Stimulated activated effector memory CD8-positive, alpha-beta T cell treated with anti-CD3 and anti-CD28 coated beads, Interleukin-12 subunit alpha, Interleukin-12 subunit beta, amount 100 ng/mL, for 72 hours (primary cell): Measurements from ENCODE around the gene TBRG4.

Experiments used
- ATAC-seq: fragments of 150-1000 bp; cut with Tn5 transposase; 2 replicates; pipeline ENCODE4 v1.10.0; 2021
- DNase-seq, 2 donors: peaks; one replicate each; pipeline ENCODE4 v3.0.0; 2021 to 2022; ENCODE audit warnings: low spot score in 2 of 2
- H3K27ac Mint-ChIP-seq: one replicate; pipeline ENCODE4 v1.8.0; 2022; ENCODE audit warnings: mild to moderate bottlenecking, mixed read lengths
- H3K36me3 Mint-ChIP-seq: one replicate; pipeline ENCODE4 v1.8.0; 2022; ENCODE audit warnings: mild to moderate bottlenecking, mixed read lengths
- H3K4me1 Mint-ChIP-seq: one replicate; pipeline ENCODE4 v1.8.0; 2022; ENCODE audit warnings: mixed read lengths
- H3K4me3 Mint-ChIP-seq: one replicate; pipeline ENCODE4 v1.8.0; 2022; ENCODE audit warnings: mild to moderate bottlenecking, mixed read lengths
- H3K9me3 Mint-ChIP-seq: one replicate; pipeline ENCODE4 v1.8.0; 2022; ENCODE audit warnings: mixed read lengths

TBRG4 gene

DNA sequence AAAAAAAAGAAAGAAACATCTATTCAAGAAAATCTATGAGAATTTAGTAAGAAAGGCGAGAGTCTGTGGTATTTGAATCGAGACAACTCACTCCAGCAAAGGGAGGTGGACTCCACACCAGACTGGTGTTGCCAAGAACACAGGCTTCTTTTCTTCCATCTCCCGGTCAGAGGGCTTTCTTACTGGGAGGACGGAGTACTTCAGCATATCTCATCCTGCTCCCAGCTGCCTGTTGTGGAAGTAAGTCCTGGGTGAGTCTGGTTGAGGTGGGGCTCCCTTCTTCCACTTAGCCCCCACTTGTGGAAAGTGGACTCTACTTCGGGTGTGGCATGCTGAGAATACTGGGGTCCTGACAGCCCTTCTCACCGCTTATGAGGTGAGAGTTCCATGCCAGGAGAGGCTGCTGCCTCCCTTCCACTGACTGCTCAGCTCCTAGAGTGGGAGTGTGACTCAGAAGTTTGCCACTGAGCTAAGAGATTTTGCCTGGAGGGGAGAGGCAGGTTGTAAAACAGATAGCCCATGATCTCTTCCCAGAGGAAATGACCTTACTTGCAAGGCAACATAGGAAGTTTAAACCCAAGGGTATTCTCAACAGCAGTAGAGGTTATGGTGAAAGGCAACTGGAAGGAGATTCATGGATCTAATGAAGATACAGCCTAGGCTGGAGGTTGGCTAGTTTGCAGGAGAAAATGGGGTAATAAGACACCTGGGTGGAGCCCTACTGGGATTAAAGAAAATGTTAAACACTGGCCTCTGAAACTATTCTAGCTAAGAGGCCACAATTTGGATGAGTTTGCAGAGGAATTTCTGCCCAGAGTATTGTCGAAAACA is 19.2 kb downstream of the TBRG4 start:
- Mint-ChIP-seq H3K36me3 (peaks cover 6% of the 10 kb centered on the region), H3K27ac (no peak overlapping the region), H3K4me3 (no peak overlapping the region), H3K4me1 (peaks cover 9% of the 10 kb centered on the region), H3K9me3 (no peaks in the 10 kb centered on the region)
- no peak for ATAC-seq
- no peak for DNase-seq

DNA sequence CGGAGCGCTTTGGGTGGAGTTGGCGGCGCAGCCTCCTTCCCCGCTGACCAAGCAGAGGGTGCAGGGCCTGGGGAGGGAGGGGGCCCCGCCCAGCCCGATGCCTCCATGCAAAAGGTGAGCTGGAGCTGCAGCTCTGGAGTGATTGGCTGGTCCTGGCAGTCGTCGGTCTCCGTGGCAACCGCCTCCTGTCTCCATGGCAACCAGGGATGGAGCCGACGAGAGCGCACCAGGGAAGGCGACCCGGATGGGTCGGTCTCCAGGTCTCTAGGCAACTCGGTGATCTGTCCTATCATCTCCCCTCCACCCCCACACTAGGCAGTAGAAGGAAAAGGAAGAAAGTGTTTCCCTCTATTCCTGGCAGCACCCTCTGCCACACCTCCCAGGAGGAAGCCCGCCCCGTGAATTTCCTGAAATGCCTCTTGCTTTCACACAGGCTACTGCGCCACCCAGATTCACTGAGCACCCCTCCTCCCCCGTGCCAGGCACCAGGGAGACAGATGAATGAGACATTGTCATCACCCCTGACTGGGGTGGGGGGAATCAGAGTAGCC is 22.1 kb downstream of the TBRG4 start:
- DNase-seq (peak; percentile 54 to 81), ATAC-seq (peak; percentile 74)
- peak overlapping the region; percentile 54 for H3K27ac Mint-ChIP-seq
- H3K36me3 Mint-ChIP-seq, result peaks cover 6% of the 10 kb centered on the region
- H3K4me1 Mint-ChIP-seq, result peaks cover 9% of the 10 kb centered on the region
- H3K9me3 Mint-ChIP-seq, result no peaks in the 10 kb centered on the region
- H3K4me3 Mint-ChIP-seq, result peak overlapping the region; percentile 77

DNA sequence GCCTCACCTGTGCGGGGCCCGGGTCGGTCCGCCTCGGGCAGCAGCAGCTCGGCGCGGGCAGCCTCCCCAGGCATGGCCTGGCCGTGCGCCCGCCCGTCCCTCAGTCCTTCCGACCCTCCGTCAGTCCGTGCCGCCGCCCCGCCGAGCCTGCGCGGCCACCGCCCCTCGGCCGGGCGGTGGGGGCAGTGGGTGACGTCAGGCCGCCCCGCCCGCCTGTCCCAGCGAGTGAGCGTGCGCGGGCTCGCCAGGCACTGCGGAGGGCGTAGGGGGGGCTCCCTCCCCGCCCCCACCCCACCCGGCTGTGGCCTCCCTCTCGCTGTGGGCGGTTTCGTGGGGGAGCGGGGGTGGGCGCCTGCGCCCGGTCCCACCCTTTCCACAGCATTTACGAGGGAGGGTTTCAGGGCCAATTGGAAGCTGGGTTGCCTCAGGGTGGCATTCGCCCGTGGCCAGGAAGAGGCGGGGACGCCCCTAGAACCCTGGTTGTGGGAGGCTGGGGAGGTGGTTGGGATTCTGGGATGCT is 22.6 kb downstream of the TBRG4 start, which contains the start of gene NACAD:
TSS of gene NACAD (minus strand) at position 149 of the 520 bp plus-strand sequence. CDS start at position 74, 75 bp downstream.
- peak in 1 of 2 donors; percentile 64 for DNase-seq
- Mint-ChIP-seq H3K9me3 (no peaks in the 10 kb centered on the region), H3K27ac (peak within 1 kb of the TSS; percentile 54), H3K4me3 (peak within 1 kb of the TSS; percentile 77), H3K4me1 (peaks cover 9% of the 10 kb centered on the region), H3K36me3 (peaks cover 6% of the 10 kb centered on the region)
- ATAC-seq, result peak; percentile 70

DNA sequence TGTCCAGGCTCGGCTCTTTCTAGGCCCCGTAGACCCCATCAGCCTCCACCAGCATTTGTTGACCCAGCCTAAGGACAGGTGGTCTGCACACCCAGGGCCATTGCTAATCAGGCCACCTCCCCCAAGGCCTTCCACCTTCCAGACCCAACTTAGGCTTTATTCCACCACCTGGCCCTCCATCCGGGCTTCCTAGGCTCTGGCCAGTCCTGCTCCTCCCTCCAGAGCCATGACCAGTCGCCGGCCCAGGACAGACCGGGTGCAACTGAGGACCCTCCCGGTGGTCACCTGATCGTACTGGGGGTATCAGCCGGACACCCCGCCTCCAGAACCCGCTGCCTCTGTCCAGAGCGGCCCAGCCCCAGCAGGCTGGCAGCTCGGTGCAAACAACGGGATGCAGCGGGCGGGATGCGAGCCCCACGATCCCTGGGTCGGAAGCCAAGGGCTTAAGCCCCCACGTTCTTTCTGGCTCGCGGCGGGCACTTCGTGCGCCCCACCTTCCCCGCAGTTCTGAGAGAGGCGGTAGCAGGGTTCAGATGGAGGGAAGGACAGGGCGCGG is 23.3 kb downstream of the TBRG4 start:
- H3K9me3 Mint-ChIP-seq, result no peaks in the 10 kb centered on the region
- no peak for ATAC-seq
- H3K36me3 Mint-ChIP-seq, result peaks cover 6% of the 10 kb centered on the region
- H3K4me1 Mint-ChIP-seq, result peaks cover 9% of the 10 kb centered on the region
- peak overlapping the region; percentile 77 for H3K4me3 Mint-ChIP-seq
- no peak for DNase-seq
- H3K27ac Mint-ChIP-seq, result no peak overlapping the region

DNA sequence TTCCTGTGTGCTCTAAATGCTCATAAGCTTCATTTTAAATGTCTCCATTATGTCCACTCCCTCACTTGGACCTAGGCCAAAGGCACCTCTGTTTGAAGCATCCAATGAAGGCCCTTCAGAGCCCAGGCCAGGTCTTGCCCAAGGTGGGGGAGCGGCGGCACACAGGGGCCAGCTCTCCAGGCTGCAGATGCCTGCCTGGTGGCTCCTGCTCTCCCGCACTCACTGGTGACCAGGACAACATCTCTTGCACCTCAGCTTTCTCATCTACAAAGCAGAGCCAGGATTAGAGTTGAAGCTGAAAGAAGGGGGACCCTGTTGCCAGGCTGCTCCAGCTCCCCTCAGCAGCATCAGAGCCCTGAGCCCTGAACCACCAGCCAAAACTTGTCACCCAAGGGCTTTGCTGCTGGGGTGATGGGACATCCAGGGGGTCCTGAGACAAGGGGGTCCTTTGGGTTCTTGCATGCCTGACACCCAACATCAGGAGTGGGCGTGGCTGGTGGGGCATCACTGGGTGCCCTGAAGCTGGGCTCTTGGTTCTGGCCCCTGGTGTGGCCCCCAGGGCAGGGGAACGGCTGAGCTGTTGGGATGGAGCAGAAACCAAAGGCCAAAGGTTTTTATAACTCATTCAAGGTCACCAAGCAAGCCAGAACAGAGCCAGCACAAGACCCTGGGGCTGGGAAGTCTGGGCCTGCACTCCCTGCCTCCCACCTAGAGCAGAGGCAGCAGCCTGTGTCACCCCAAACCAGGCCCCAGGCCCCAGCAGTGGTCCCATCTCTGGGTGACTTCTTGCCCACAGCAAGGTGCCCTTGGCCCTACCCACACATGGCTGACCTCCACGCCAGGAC is 24.0 kb downstream of the TBRG4 start:
- DNase-seq (no peak), ATAC-seq (no peak)
- peak overlapping the region; percentile 77 for H3K4me3 Mint-ChIP-seq
- H3K27ac Mint-ChIP-seq, result no peak overlapping the region
- H3K36me3 Mint-ChIP-seq, result peaks cover 6% of the 10 kb centered on the region
- no peaks in the 10 kb centered on the region for H3K9me3 Mint-ChIP-seq
- H3K4me1 Mint-ChIP-seq, result peaks cover 9% of the 10 kb centered on the region

DNA sequence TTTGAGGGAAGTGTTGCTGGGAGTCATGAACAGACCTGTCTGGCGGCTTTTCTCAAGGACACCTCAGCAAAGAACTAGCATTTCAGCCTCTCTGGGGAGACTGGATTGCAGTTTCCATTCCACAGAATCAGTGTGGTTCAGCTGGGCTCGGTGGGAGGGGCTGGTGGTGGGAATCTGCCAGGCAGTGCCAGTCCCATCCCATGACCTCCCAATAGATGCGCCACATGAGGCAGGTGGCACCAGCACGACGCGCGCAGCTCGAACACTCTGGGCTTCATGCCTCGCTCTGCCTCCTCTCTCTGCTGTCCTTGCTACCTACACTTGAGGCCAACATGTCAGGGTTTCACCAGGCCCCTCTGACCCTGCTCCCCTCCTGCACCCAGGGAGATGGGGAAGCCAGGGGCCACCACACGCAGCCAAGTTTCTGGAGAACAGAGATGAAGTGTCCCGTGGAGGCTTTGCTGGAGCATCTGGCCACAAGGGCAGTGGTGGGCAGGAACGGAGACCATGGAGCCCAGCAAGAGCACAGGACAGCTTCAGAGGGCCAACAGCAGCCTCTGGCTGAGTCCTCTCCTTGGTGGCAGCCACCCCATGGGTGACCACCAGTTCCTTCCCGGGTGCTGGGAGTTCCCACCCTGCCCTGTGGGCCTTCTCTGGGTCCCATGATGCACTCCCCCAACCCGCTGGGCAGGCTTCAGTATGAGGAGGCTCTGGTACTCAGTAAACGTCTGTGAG is 25.0 kb downstream of the TBRG4 start:
- no peaks in the 10 kb centered on the region for H3K9me3 Mint-ChIP-seq
- no peak for DNase-seq
- peaks cover 9% of the 10 kb centered on the region for H3K4me1 Mint-ChIP-seq
- ATAC-seq, result no peak
- H3K4me3 Mint-ChIP-seq, result no peak overlapping the region
- H3K36me3 Mint-ChIP-seq, result peaks cover 6% of the 10 kb centered on the region
- H3K27ac Mint-ChIP-seq, result no peak overlapping the region

DNA sequence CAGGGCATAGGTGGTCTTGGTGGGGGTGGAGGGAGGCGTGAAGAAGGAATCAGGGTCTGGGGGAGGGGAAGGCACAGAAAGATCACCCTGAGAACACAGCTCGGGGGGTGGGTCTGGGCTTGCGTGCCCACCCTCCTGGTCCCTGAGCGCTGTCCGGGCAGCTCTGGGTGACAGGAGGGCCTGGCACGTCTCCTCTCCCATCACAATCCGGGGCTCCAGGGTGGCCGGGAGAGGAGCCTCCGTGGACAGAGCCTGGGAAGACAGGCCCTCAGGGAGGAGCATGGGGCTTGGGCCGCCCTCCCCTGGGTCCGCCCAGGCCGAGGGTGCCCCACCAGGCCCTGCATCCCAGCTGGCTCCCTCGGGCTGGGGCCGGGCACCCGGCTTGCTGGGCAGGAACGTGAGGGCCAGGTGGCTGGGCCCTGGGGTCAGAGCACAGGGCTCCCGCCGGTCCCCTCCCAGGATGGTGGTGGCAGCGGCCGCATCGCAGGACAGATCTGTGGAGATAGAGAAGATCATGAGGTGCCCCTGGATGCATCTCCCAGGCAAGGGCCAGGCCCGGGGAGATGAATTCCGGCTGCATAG is 25.8 kb downstream of the TBRG4 start:
- Mint-ChIP-seq H3K4me1 (peaks cover 9% of the 10 kb centered on the region), H3K4me3 (no peak overlapping the region), H3K9me3 (no peaks in the 10 kb centered on the region), H3K36me3 (peaks cover 9% of the 10 kb centered on the region), H3K27ac (no peak overlapping the region)
- no peak for ATAC-seq
- no peak for DNase-seq

DNA sequence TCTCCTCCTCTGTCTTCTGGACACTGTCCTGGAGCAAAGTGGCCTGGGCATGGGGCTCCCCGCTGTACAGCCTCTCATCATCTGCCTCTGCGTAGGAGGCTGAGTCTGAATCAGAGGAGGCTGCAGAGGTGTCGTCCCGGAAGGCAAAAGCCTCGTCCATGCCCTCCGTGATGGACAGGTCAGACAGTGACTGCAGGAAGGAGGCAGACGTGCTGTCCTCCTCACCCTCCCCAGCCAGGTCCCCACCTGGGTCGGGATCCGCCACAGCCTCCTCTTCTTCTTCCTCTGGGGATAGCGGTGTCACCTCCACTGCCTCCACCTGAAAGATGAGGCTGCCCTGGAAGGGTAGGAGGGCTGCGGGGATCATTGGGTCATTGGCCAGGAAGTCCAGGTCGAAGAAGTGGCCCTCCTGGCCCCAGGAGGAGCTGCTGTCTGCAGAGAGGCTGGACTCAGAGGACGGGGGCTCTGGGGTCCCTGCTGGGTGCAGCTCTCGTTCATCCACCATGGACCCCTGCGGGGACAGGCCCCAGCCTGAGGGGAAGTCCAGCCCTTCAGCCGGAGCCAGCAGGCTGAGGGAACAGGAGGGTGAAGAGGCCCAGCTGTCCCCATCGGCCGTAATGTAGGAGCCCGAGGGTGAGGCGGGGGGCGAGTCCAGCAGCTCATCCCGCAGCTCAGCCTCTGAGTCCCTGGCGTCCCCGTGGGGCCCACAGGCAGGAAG is 26.4 kb downstream of the TBRG4 start:
- Mint-ChIP-seq H3K9me3 (no peaks in the 10 kb centered on the region), H3K4me1 (peaks cover 11% of the 10 kb centered on the region), H3K27ac (no peak overlapping the region), H3K4me3 (no peak overlapping the region), H3K36me3 (peaks cover 15% of the 10 kb centered on the region)
- ATAC-seq (no peak), DNase-seq (no peak)

DNA sequence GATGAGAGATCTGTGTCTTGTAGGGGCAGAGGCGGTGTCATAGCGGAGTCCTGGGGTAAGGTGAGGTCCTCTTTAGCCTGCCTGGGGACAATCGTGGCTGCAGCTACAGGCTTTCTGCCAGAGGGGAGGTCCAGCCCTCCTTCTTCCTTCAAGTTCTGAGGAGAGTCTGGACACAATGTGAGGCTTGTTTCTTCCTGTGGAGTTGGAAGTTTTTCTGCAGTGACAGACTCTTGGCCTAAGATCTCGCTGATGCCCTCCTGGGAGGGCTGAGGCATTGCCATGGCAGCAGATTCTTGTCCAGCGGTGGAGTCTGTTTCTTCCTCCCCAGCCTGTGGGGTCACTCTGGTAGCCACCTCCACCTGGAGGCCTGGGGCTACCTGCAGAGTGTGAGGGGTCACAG is 27.2 kb downstream of the TBRG4 start:
- peaks cover 14% of the 10 kb centered on the region for H3K36me3 Mint-ChIP-seq
- no peak for ATAC-seq
- H3K9me3 Mint-ChIP-seq, result no peaks in the 10 kb centered on the region
- peaks cover 13% of the 10 kb centered on the region for H3K4me1 Mint-ChIP-seq
- no peak overlapping the region for H3K27ac Mint-ChIP-seq
- no peak overlapping the region for H3K4me3 Mint-ChIP-seq
- DNase-seq, result no peak

DNA sequence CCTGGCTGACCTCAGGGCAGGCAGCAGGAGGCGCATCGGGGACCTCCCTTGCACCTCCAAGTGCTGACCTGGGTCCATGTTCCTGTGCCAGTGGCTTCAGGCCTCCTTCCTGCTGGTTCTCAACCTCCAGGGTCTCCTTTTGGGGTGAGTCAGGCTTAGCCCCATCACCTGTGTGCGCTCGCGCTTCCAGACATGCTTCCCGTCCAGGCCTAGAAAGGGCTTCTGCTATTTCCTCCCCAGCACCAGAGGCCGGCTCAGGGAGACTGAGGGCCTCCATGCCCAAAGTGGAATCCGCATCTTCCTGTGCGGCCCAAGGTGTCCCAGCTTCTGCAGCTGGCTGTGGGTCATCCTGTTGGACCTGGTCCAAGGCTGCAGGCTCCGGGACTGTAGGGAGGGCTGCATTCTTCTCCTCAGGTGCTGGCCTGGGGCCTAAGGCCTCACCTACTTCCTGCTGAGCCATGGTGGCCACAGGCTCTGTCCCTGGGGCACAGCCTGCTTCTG is 28.6 kb downstream of the TBRG4 start:
- Mint-ChIP-seq H3K4me3 (no peak overlapping the region), H3K36me3 (peaks cover 16% of the 10 kb centered on the region), H3K27ac (peak overlapping the region; percentile 34), H3K4me1 (peaks cover 21% of the 10 kb centered on the region), H3K9me3 (no peaks in the 10 kb centered on the region)
- DNase-seq (no peak), ATAC-seq (peak; percentile 2)

DNA sequence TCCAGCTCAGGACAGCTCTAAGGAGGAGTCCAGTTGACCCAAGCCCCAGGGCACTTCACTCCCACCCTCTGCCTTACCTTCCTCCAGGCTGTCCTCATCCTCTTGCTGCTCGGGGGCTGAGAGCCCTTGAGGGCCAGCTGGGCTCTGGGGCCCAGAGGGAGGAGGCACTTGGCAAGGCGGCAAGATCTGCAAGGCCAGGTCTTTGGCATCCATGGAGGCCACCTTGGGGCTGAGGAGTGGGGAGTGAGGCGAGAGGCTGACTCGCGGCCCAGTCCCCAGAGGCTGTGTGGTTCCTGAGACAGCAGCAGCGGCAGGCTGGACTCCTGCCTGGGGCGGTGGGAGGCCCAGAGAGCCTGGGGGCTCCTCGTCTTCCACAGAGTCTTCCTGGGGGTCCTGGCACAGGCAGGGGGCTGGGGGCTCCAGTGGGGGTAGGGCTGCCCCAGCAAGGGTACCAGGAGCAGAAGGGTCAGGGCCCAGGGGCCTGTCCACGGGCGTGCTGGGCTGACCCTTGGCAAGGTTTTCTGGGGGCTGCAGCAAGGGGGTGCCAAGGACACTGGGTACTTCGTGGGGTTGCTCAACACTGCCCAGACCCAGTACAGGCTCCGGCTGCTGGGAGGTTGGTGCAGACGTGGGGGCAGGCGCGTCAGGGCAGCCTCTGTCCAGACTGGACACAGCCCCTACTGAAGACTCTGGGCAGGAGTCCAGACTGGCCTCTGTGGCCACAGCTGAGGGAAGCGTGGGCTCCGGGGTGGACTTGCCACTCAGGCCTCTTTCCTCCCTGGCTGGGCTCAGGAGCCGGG is 29.3 kb downstream of the TBRG4 start:
- ATAC-seq (peak; percentile 9), DNase-seq (no peak)
- H3K4me1 Mint-ChIP-seq, result peaks cover 23% of the 10 kb centered on the region
- H3K27ac Mint-ChIP-seq, result peak overlapping the region; percentile 32
- no peak overlapping the region for H3K4me3 Mint-ChIP-seq
- no peaks in the 10 kb centered on the region for H3K9me3 Mint-ChIP-seq
- peaks cover 22% of the 10 kb centered on the region for H3K36me3 Mint-ChIP-seq

DNA sequence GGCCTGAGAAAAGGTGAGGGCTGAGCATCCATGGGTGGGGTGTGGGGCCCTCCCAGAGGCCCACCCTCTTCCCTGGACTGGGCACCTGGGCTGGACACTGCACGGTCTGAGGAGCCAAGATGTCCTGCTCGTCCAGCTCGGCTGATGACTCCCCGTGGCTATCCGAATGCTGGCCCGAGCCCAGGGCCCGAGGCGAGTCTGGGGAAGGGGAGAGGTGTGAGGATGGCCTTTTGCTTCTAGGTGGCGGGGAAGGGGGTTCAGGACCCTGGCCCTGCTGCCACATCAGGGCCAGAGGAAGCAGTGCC is 29.9 kb downstream of the TBRG4 start:
- DNase-seq (no peak), ATAC-seq (no peak)
- Mint-ChIP-seq H3K4me3 (no peak overlapping the region), H3K27ac (peak overlapping the region; percentile 32), H3K36me3 (peaks cover 28% of the 10 kb centered on the region), H3K4me1 (peaks cover 23% of the 10 kb centered on the region), H3K9me3 (no peaks in the 10 kb centered on the region)
